Stomach (tissue), 4 donors: ENCODE data around the gene PALM.
"Not testable (repeated sequence)": the region's sequence is repeated elsewhere in the genome, so short reads cannot be mapped to it uniquely, and the experiment has no call there.

Source experiments
- EP300 ChIP-seq: sonication (generic); formaldehyde crosslinking; IDR thresholded peaks from one replicate; pipeline ENCODE4 v1.6.1; 2017; ENCODE audit warnings: antibody characterized with exemption
- TF ChIP-seq, protein P1 (sequence below), 7 experiments: fragments of 450-650 bp in 4 of 7; fragments of 200-600 bp in 3 of 7; sonication (generic) in 3 of 7; IDR thresholded peaks; one replicate each; pipeline ENCODE4 v1.5.1; 2016 to 2019; ENCODE audit warnings: antibody characterized with exemption in 7 of 7, control low read depth in 2 of 7, mild to moderate bottlenecking in 1 of 7

DNA sequence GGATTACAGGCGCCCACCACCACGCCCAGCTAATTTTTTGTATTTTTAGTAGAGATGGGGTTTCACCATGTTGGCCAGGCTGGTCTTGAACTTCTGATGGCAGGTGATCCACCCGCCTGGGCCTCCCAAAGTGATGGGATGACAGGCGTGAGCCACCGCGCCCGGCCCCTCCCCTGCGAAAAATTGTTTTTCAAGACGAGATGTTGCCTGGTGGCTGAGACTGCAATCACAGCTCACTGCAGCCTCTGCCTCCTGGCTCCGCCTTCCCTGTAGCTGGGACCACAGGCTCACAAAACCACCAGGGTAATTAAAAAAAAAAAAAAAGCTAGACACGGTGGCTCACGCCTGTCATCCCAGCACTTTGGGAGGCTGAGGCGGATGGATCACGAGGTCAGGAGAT lies 8.8 kb upstream of the PALM start:
- TF ChIP-seq, protein P1, sequence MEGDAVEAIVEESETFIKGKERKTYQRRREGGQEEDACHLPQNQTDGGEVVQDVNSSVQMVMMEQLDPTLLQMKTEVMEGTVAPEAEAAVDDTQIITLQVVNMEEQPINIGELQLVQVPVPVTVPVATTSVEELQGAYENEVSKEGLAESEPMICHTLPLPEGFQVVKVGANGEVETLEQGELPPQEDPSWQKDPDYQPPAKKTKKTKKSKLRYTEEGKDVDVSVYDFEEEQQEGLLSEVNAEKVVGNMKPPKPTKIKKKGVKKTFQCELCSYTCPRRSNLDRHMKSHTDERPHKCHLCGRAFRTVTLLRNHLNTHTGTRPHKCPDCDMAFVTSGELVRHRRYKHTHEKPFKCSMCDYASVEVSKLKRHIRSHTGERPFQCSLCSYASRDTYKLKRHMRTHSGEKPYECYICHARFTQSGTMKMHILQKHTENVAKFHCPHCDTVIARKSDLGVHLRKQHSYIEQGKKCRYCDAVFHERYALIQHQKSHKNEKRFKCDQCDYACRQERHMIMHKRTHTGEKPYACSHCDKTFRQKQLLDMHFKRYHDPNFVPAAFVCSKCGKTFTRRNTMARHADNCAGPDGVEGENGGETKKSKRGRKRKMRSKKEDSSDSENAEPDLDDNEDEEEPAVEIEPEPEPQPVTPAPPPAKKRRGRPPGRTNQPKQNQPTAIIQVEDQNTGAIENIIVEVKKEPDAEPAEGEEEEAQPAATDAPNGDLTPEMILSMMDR (IDR thresholded peaks at IDR 0.05) = not testable (repeated sequence)
- not testable (repeated sequence) for TF ChIP-seq EP300
